Measurements from ENCODE around the gene VSTM4.

Gene VSTM4

DNA sequence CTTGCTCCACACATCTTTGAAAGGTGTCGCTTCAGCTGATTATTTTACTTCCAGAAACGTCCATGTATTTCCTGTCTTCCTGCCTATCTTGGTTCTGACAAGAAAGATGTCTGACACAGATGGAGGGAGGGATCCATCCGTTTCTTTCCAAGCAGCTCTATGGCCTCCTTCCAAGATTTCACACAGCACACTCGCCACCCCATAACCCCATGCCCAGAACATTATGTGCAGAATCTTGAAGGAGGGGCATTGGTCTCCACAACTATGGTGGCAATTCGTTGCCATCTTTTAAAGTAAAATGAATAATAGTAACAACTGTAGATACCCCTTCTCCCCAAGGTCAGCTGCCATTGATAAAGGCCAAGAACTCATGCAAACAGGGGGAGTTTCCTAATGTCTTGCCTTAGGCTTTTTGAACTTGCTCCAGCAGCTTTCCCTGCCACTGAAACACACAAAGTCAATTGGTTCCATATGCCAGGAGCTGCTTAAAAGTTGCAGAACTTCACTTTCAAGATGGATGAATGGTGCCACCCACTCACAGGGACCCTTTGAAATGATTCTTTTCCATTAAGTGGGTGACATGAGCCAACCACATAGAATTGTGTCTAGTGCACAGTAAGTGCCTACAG is 60.0 kb downstream of the VSTM4 start:
- peak; percentile 73 for DNase-seq (ENCODE audit: low read depth)
- H3K4me3 ChIP-seq (ENCODE audit: low read length): no peak overlapping the region
- TF ChIP-seq CTCF (conservative IDR thresholded peaks at IDR 0.05; ENCODE audit: low read length): no peak

DNA sequence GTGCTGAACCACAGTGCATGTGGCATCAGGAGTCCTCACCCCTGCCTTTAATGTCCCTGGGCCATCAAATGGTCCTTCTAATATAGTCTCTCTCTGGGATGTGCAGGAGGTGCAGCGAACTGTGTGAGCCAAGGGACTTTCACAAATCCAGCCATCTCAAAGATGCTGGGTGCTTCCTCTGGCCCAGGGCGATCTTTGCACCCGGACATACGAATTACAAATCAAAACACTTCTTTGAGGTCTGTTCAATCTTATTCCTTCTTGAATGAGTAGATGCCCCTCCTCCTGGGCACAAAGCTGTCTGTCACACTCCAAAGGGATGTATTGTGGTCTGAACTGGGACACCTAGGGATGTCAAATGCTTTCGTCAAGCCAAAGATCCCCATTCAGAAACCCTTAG is 60.6 kb downstream of the VSTM4 start:
- no peak for TF ChIP-seq CTCF (conservative IDR thresholded peaks at IDR 0.05; ENCODE audit: low read length)
- H3K4me3 ChIP-seq (ENCODE audit: low read length): no peak overlapping the region
- no peak for DNase-seq (ENCODE audit: low read depth)

DNA sequence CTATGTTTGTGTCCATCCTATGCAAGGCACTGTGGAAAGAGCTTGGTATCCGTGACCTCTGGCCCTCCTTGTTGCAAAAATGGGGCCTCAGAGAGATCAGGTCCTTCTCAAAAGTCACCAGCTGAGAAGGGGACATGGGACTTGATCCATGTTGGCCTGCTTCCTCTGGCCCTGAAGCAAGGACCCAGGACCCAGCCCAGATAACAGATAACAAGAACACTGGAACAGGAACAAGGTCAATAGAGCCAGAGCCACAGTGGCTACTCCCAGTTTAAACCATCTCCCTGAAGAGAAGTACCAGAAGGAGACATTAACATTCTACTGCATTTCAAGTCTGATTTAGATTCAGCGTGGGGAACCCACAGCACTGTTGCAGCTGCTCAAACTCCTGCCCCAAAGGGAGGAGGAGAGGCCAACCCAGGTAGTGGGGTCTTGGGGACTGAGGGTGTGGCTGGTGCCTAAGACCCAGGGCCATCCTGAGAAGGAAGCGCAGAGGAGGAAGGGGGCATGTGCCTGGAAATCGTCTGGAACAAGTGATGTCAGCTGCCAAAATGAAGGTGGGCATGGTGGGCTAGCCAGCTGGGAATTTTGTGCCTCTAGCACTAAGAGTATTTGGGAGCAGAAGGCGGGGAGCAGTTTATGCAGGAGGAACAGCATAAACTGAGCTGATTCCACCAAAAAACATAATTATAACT is 61.2 kb downstream of the VSTM4 start:
- no peak overlapping the region for H3K4me3 ChIP-seq (ENCODE audit: low read length)
- TF ChIP-seq CTCF (conservative IDR thresholded peaks at IDR 0.05; ENCODE audit: low read length): no peak
- DNase-seq (ENCODE audit: low read depth): no peak

- DNase-seq (ENCODE audit: low read depth): no peak
- no peak overlapping the region for H3K4me3 ChIP-seq (ENCODE audit: low read length)
- TF ChIP-seq CTCF (conservative IDR thresholded peaks at IDR 0.05; ENCODE audit: low read length): no peak
Observed at GRCh38 chr10:49053053-49053997, 62.0 kb downstream of the VSTM4 start.

DNA sequence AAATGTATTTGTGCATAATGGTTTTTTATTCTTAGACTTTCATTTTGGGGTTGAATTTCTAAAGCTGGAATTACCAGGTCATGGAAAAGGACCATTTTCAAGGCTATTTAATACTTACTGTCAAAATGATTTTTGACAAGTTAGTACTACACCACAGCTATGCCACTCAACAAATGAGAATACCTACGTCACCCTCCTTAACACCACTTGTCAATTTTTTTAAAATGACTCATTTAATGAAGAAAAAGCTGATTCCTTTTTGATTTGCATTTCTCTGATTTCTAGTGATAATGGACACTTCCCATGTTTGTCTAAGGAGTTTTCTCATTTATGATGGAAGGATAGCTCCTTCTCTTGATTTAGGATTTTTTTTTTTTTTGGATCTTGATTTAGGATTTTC is 63.3 kb downstream of the VSTM4 start:
- TF ChIP-seq CTCF (conservative IDR thresholded peaks at IDR 0.05; ENCODE audit: low read length): no peak
- DNase-seq (ENCODE audit: low read depth): no peak
- no peak overlapping the region for H3K4me3 ChIP-seq (ENCODE audit: low read length)

DNA sequence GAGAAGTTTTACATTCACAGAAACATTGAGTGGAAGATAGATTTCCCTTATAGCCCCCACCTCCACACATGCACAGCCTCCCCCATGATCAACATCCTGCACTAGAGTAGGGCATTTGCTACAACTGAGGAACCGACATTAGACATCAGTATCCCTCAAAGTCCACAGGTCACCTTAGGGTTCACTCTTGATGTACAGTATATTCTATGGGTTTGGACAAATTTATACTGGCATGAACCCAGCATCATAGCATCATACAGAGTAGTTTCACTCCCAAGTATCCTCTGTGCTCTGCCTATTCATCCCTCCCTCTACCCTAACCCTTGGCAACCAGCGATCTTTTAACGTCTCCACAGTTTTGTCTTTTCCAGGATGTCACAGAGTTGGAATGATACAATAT is 64.4 kb downstream of the VSTM4 start:
- no peak for TF ChIP-seq CTCF (conservative IDR thresholded peaks at IDR 0.05; ENCODE audit: low read length)
- DNase-seq (ENCODE audit: low read depth): no peak
- H3K4me3 ChIP-seq (ENCODE audit: low read length): no peak overlapping the region
